HG03469 (cell line): ENCODE measurements around the gene ANKRD37.

Experiments
- ATAC-seq: cut with Tn5 transposase; IDR thresholded peaks from one replicate; pipeline ENCODE4 v1.9.1; 2021; ENCODE audit warnings: mild to moderate bottlenecking, moderate library complexity, moderate number of reproducible peaks; ENCODE audit not compliant: unreplicated experiment

Gene ANKRD37

GRCh38 chr4:185379326-185380295 is 17.0 kb upstream of the ANKRD37 start:
- no peak for ATAC-seq

GRCh38 chr4:185380320-185380719 is 16.3 kb upstream of the ANKRD37 start:
- ATAC-seq: no peak

GRCh38 chr4:185381288-185382196 is 15.1 kb upstream of the ANKRD37 start:
- no peak for ATAC-seq

- no peak for ATAC-seq
Measured at GRCh38 chr4:185382754-185383153, 13.9 kb upstream of the ANKRD37 start.

- no peak for ATAC-seq
Measured at GRCh38 chr4:185383451-185383850, 13.2 kb upstream of the ANKRD37 start.

GRCh38 chr4:185384061-185384460 is 12.6 kb upstream of the ANKRD37 start:
- no peak for ATAC-seq

GRCh38 chr4:185384930-185385331 is 11.7 kb upstream of the ANKRD37 start:
- no peak for ATAC-seq

GRCh38 chr4:185387957-185388356 is 8.7 kb upstream of the ANKRD37 start:
- ATAC-seq: no peak

GRCh38 chr4:185390941-185391340 is 5.7 kb upstream of the ANKRD37 start:
- ATAC-seq: no peak

GRCh38 chr4:185392156-185392555 is 4.5 kb upstream of the ANKRD37 start:
- ATAC-seq: no peak

- no peak for ATAC-seq
Measured at GRCh38 chr4:185394568-185395237, 1.9 kb upstream of the ANKRD37 start.

- no peak for ATAC-seq
Measured at GRCh38 chr4:185395238-185395955, 1.2 kb upstream of the ANKRD37 start, which contains the start of gene LRP2BP. Gene LRP2BP (minus strand): TSS chr4:185395924. CDS start chr4:185378186, 17,738 bp downstream.

- peak; percentile 61 for ATAC-seq
Measured at GRCh38 chr4:185395956-185396723, 501 bp upstream of the ANKRD37 start.

- ATAC-seq: no peak
Measured at GRCh38 chr4:185398618-185399017, 2.0 kb downstream of the ANKRD37 start.

GRCh38 chr4:185399466-185399865 is 2.8 kb downstream of the ANKRD37 start:
- ATAC-seq: no peak

- no peak for ATAC-seq
Measured at GRCh38 chr4:185404031-185404430, 7.4 kb downstream of the ANKRD37 start.

- ATAC-seq: peak; percentile 43
Measured at GRCh38 chr4:185405296-185405999, 8.8 kb downstream of the ANKRD37 start.

GRCh38 chr4:185408432-185408831 is 11.8 kb downstream of the ANKRD37 start:
- ATAC-seq: no peak

- ATAC-seq: no peak
Measured at GRCh38 chr4:185411849-185412248, 15.2 kb downstream of the ANKRD37 start.
